T-helper 1 cell treated with Interleukin-12 subunit alpha and Interleukin-12 subunit beta and Interleukin-4 antibody, amounts not matched to agents 30 μg/mL and 1 μg/mL, for 36 hours (primary cell): ENCODE data around the gene TIAM1.

Experiments
- H3K27ac Mint-ChIP-seq: one replicate; pipeline ENCODE4 v1.8.0; 2021; ENCODE audit warnings: mild to moderate bottlenecking, mixed read lengths
- H3K27me3 Mint-ChIP-seq: one replicate; pipeline ENCODE4 v1.8.0; 2021; ENCODE audit warnings: low read depth, mixed read lengths
- H3K36me3 Mint-ChIP-seq: one replicate; pipeline ENCODE4 v1.8.0; 2021; ENCODE audit warnings: low read depth, mixed read lengths
- H3K4me1 Mint-ChIP-seq: one replicate; pipeline ENCODE4 v1.8.0; 2021; ENCODE audit warnings: low read depth, mixed read lengths
- H3K4me3 Mint-ChIP-seq: one replicate; pipeline ENCODE4 v1.8.0; 2021; ENCODE audit warnings: mild to moderate bottlenecking, moderate library complexity, mixed read lengths
- H3K9me3 Mint-ChIP-seq: one replicate; pipeline ENCODE4 v1.8.0; 2021; ENCODE audit warnings: mixed read lengths

Gene TIAM1

GRCh38 chr21:31278511-31279130 lies 65.4 kb downstream of the TIAM1 start:
- Mint-ChIP-seq H3K27ac (no peak overlapping the region), H3K4me3 (no peak overlapping the region), H3K4me1 (peaks cover 17% of the 10 kb centered on the region), H3K36me3 (peaks cover 13% of the 10 kb centered on the region), H3K9me3 (no peaks in the 10 kb centered on the region), H3K27me3 (no peaks in the 10 kb centered on the region)

- Mint-ChIP-seq H3K27ac (no peak overlapping the region), H3K27me3 (no peaks in the 10 kb centered on the region), H3K4me3 (no peak overlapping the region), H3K9me3 (no peaks in the 10 kb centered on the region), H3K36me3 (peaks cover 21% of the 10 kb centered on the region), H3K4me1 (peaks cover 12% of the 10 kb centered on the region)
Observed at GRCh38 chr21:31276663-31277062, 67.4 kb downstream of the TIAM1 start.

- no peak overlapping the region for H3K27ac Mint-ChIP-seq
- H3K4me1 Mint-ChIP-seq, result peaks cover 13% of the 10 kb centered on the region
- peaks cover 1% of the 10 kb centered on the region for H3K9me3 Mint-ChIP-seq
- H3K27me3 Mint-ChIP-seq, result no peaks in the 10 kb centered on the region
- peaks cover 25% of the 10 kb centered on the region for H3K36me3 Mint-ChIP-seq
- no peak overlapping the region for H3K4me3 Mint-ChIP-seq
Observed at GRCh38 chr21:31275901-31276300, 68.2 kb downstream of the TIAM1 start.

DNA sequence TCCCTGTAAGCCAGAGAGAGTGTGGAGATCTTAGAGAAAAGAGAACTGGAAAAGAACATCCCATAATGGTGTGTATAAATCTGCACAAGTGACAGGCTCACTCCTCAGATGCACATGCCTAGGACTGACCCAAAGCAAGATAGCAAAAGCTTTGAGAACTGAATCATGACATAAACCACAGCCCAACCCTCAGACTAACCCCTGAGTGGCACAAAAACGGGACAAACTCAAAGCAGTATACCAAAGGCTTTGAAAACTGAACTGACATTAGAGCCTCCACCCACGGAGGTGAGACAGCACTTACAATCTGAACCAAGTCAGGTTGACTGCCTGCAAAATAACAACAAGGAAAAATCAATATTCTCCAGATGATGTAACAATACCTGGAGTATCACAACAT lies 70.8 kb downstream of the TIAM1 start:
- Mint-ChIP-seq H3K36me3 (peaks cover 35% of the 10 kb centered on the region), H3K27ac (no peak overlapping the region), H3K4me1 (peaks cover 18% of the 10 kb centered on the region), H3K4me3 (no peak overlapping the region), H3K9me3 (peaks cover 5% of the 10 kb centered on the region), H3K27me3 (no peaks in the 10 kb centered on the region)

GRCh38 chr21:31268090-31268489 lies 76.0 kb downstream of the TIAM1 start:
- H3K36me3 Mint-ChIP-seq, result peaks cover 60% of the 10 kb centered on the region
- H3K9me3 Mint-ChIP-seq, result peaks cover 5% of the 10 kb centered on the region
- peaks cover 29% of the 10 kb centered on the region for H3K4me1 Mint-ChIP-seq
- no peak overlapping the region for H3K27ac Mint-ChIP-seq
- H3K27me3 Mint-ChIP-seq, result no peaks in the 10 kb centered on the region
- H3K4me3 Mint-ChIP-seq, result no peak overlapping the region

- no peak overlapping the region for H3K4me3 Mint-ChIP-seq
- no peaks in the 10 kb centered on the region for H3K27me3 Mint-ChIP-seq
- no peak overlapping the region for H3K27ac Mint-ChIP-seq
- peaks cover 57% of the 10 kb centered on the region for H3K36me3 Mint-ChIP-seq
- peaks cover 5% of the 10 kb centered on the region for H3K9me3 Mint-ChIP-seq
- peaks cover 27% of the 10 kb centered on the region for H3K4me1 Mint-ChIP-seq
Observed at GRCh38 chr21:31267644-31268043, 76.4 kb downstream of the TIAM1 start.

DNA sequence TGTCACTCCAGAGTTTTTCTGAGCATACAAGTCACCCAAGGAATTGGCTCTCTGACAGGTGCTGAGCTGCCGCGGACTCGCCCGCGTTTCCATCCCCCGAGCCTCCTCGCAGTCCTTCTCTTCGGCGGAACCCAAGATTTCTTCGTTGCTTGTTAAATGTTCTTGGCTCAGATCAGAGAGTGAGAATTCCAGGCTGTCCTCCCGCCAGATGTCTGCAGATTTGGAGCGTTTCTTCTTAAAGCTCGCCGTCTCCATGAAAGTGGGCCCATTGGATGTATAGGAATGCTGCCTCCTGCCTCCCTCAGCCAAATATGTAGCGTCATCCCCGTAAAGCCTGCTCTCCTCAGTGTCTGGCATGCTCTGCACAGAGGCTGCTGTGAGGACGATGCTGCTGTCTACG lies 77.8 kb downstream of the TIAM1 start:
- Mint-ChIP-seq H3K4me3 (no peak overlapping the region), H3K27me3 (no peaks in the 10 kb centered on the region), H3K36me3 (peaks cover 57% of the 10 kb centered on the region), H3K27ac (no peak overlapping the region), H3K9me3 (peaks cover 5% of the 10 kb centered on the region), H3K4me1 (peaks cover 25% of the 10 kb centered on the region)

DNA sequence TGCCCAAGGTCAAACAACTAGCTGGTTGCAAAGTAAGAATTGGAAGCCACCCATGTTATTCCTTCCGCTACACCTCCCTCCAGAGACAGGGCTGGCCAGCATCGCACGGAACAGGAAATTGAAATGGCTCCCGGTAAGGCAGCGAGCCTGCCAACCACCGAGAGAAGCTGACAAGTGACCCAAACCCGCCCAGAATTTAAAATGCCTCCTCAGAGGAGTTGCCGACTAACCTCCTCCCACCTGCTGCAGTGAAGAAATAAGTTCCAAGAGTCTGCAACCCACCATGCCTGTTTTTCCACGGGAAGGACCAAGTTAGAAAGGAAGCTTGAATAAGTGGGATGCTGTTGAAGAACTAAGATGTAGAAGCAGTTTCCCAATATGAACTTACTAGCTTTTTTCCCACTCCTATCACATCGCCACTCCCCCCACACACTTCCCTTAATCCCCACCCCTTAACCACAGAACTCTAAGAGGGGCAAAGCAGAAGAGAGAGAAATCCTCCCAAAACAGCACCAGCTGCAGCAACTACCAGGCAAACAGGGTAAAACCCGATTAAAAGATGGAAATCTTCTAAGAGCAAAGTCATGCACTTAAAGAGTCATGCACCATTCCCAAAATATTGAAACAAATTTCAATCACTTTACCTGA lies 78.6 kb downstream of the TIAM1 start:
- Mint-ChIP-seq H3K27ac (no peak overlapping the region), H3K36me3 (peaks cover 53% of the 10 kb centered on the region), H3K4me3 (no peak overlapping the region)

DNA sequence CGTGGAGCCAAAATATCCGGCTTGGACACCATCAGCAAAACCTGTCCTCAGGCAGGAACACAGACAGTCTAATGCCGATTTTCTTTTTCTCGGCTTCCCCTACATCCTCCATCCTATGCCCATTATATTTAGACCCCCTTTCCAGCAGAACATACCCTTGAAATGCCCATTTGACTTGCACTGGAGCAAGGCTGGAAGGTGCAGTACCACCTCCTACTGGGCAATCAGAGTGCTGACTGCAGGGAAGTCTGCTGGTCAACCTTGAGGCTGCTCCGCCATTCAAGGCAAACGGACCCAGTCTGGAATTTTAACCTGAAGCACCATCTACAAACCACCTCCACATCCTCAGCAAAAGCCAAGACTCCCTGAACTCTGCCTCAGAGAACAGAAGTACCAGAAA lies 79.5 kb downstream of the TIAM1 start:
- H3K9me3 Mint-ChIP-seq, result no peaks in the 10 kb centered on the region
- peaks cover 50% of the 10 kb centered on the region for H3K36me3 Mint-ChIP-seq
- peaks cover 19% of the 10 kb centered on the region for H3K4me1 Mint-ChIP-seq
- no peaks in the 10 kb centered on the region for H3K27me3 Mint-ChIP-seq
- H3K4me3 Mint-ChIP-seq, result no peak overlapping the region
- H3K27ac Mint-ChIP-seq, result no peak overlapping the region

More for the DNA sequence above, 78.6 kb downstream of the TIAM1 start:
- H3K9me3 Mint-ChIP-seq, result no peaks in the 10 kb centered on the region
- H3K4me1 Mint-ChIP-seq, result peaks cover 22% of the 10 kb centered on the region
- no peaks in the 10 kb centered on the region for H3K27me3 Mint-ChIP-seq

DNA sequence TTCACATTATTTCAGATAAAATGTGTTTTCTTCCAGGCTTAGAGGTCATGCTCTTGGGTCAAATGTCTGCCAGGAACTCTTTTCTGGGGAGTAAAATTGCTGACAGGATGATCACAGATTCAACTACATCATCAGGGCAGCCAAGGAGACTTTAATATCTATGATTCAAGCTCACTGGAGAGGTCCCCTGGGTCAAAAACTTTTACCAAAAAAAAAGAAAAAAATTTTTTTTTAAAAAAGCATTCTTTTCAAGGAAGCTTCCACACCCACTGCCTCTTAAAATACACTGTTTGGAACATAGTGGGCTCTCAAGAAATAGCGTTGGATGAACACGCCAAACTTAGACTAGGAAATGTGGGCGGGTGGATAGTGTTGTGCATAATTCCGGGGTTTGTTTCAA lies 81.3 kb downstream of the TIAM1 start:
- Mint-ChIP-seq H3K9me3 (no peaks in the 10 kb centered on the region), H3K4me1 (peaks cover 15% of the 10 kb centered on the region), H3K36me3 (peaks cover 42% of the 10 kb centered on the region), H3K27ac (no peak overlapping the region), H3K4me3 (no peak overlapping the region), H3K27me3 (no peaks in the 10 kb centered on the region)

- peaks cover 15% of the 10 kb centered on the region for H3K4me1 Mint-ChIP-seq
- peaks cover 38% of the 10 kb centered on the region for H3K36me3 Mint-ChIP-seq
- H3K9me3 Mint-ChIP-seq, result no peaks in the 10 kb centered on the region
- H3K27me3 Mint-ChIP-seq, result no peaks in the 10 kb centered on the region
- H3K4me3 Mint-ChIP-seq, result no peak overlapping the region
- H3K27ac Mint-ChIP-seq, result no peak overlapping the region
Observed at GRCh38 chr21:31261759-31262158, 82.3 kb downstream of the TIAM1 start.

- no peak overlapping the region for H3K4me3 Mint-ChIP-seq
- H3K4me1 Mint-ChIP-seq, result peaks cover 13% of the 10 kb centered on the region
- no peaks in the 10 kb centered on the region for H3K9me3 Mint-ChIP-seq
- no peak overlapping the region for H3K27ac Mint-ChIP-seq
- H3K36me3 Mint-ChIP-seq, result peaks cover 30% of the 10 kb centered on the region
- no peaks in the 10 kb centered on the region for H3K27me3 Mint-ChIP-seq
Observed at GRCh38 chr21:31260790-31261189, 83.3 kb downstream of the TIAM1 start.

GRCh38 chr21:31258073-31258472 lies 86.0 kb downstream of the TIAM1 start:
- H3K27me3 Mint-ChIP-seq, result no peaks in the 10 kb centered on the region
- no peak overlapping the region for H3K4me3 Mint-ChIP-seq
- no peaks in the 10 kb centered on the region for H3K9me3 Mint-ChIP-seq
- H3K36me3 Mint-ChIP-seq, result peaks cover 22% of the 10 kb centered on the region
- H3K4me1 Mint-ChIP-seq, result peaks cover 8% of the 10 kb centered on the region
- no peak overlapping the region for H3K27ac Mint-ChIP-seq

DNA sequence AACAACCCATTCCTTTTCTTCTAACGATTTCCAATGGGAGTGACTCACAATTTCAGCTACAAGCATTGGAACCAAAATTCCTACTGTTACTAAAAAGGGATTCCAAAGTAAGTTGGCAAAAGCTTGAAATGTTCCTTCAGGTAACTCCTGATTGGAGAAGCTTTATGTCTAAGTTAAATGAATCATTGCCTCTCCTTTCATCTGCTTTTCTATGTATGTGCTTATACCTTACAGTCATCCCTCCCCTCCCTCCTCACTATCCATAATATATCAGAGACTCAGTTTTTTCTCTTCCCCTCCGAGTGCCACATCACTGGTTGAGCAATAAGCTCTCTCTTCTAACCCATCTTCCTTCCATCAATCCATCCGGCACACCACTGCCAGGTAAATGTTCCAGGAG lies 86.8 kb downstream of the TIAM1 start:
- Mint-ChIP-seq H3K36me3 (peaks cover 22% of the 10 kb centered on the region), H3K27ac (no peak overlapping the region), H3K27me3 (no peaks in the 10 kb centered on the region), H3K4me3 (no peak overlapping the region), H3K4me1 (peaks cover 8% of the 10 kb centered on the region), H3K9me3 (no peaks in the 10 kb centered on the region)

DNA sequence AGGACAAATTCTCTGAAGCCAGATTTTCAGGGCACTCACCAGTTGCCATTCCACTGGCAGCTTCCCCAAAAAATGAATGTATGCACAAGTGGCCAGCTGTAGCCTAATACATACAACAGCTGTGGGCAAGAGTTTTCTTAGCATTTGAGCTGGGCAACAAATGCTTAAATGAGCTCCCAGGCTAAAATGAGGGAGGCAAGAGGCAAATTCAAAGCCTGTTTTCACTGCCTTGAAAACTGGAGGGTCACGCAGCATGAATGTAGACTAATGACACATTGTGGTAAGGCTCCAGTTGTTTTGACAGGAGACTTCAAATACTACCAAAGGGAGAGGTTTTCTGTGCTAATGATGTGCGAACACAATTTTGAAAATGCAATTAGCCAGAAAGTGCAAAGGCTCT lies 88.2 kb downstream of the TIAM1 start:
- no peaks in the 10 kb centered on the region for H3K9me3 Mint-ChIP-seq
- H3K4me3 Mint-ChIP-seq, result no peak overlapping the region
- H3K36me3 Mint-ChIP-seq, result peaks cover 20% of the 10 kb centered on the region
- H3K27ac Mint-ChIP-seq, result no peak overlapping the region
- no peaks in the 10 kb centered on the region for H3K27me3 Mint-ChIP-seq
- peaks cover 9% of the 10 kb centered on the region for H3K4me1 Mint-ChIP-seq
